ENCODE data around the gene SEMA3F. TPM values are rescaled to one million over a fixed set of nuclear protein-coding genes. Genes with fewer than 3 reads are reported as not detected.

SEMA3F gene
- total RNA-seq, 1 donor from 2014 or later: 65.6 TPM

GRCh38 chr3:50182533-50183099 lies 27.5 kb downstream of the SEMA3F start:
- no peaks in the 10 kb centered on the region for H3K9me3 ChIP-seq
- no peak overlapping the region for H3K27ac ChIP-seq
- ATAC-seq (no peak), DNase-seq (no peak)
- intact Hi-C loops (cut with DNase I): no loop called here
- no peaks in the 10 kb centered on the region for H3K4me1 ChIP-seq
- TF ChIP-seq CTCF (IDR thresholded peaks at IDR 0.05): no peak
- no peak overlapping the region for H3K4me3 ChIP-seq
- no peaks in the 10 kb centered on the region for H3K27me3 ChIP-seq
- no peaks in the 10 kb centered on the region for H3K36me3 ChIP-seq

GRCh38 chr3:50183755-50184154 lies 28.6 kb downstream of the SEMA3F start:
- DNase-seq: no peak
- H3K27me3 ChIP-seq: no peaks in the 10 kb centered on the region
- H3K9me3 ChIP-seq: no peaks in the 10 kb centered on the region
- no peaks in the 10 kb centered on the region for H3K36me3 ChIP-seq
- H3K4me3 ChIP-seq: no peak overlapping the region
- intact Hi-C loops (cut with DNase I): no loop called here
- no peak overlapping the region for H3K27ac ChIP-seq
- no peaks in the 10 kb centered on the region for H3K4me1 ChIP-seq
- no peak for TF ChIP-seq CTCF (IDR thresholded peaks at IDR 0.05)
- no peak for ATAC-seq

- no peaks in the 10 kb centered on the region for H3K36me3 ChIP-seq
- no peaks in the 10 kb centered on the region for H3K4me1 ChIP-seq
- ATAC-seq (no peak), DNase-seq (no peak)
- no peak for TF ChIP-seq CTCF (IDR thresholded peaks at IDR 0.05)
- intact Hi-C loops (cut with DNase I): no loop called here
- H3K9me3 ChIP-seq: no peaks in the 10 kb centered on the region
- H3K27ac ChIP-seq: no peak overlapping the region
- no peaks in the 10 kb centered on the region for H3K27me3 ChIP-seq
- no peak overlapping the region for H3K4me3 ChIP-seq
These were observed 29.3 kb downstream of the SEMA3F start for GRCh38 chr3:50184242-50184978.

- Histone ChIP-seq H3K4me1 (no peaks in the 10 kb centered on the region), H3K27ac (no peak overlapping the region), H3K27me3 (no peaks in the 10 kb centered on the region), H3K36me3 (no peaks in the 10 kb centered on the region), H3K4me3 (no peak overlapping the region), H3K9me3 (no peaks in the 10 kb centered on the region)
- TF ChIP-seq CTCF (IDR thresholded peaks at IDR 0.05): no peak
- no peak for ATAC-seq
- DNase-seq: no peak
- intact Hi-C loops (cut with DNase I): loop anchor here (5.0 kb wide), 1 partner anchor 63 kb away; no protein-coding TSS in a partner anchor
These were observed 30.1 kb downstream of the SEMA3F start for GRCh38 chr3:50185230-50185629.

DNA sequence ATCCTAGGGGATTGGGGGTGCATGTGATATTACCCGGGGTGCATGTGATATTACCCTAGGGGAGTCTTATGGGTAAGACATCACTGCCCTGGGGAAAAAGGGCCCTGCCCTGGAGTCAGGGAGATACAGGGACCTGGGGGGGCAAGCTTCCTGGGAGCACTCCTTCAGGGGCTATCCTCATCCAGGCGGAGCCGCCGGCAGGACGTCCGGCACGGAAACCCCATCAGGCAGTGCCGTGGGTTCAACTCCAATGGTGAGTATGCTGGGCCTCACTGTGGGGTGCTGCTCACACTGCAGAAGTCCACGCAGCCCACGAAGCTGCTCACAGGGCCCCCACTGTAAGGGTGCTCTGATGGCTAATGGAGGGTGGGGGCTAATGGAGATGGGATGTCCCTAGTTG lies 31.0 kb downstream of the SEMA3F start:
- Histone ChIP-seq H3K4me3 (no peak overlapping the region), H3K27ac (no peak overlapping the region), H3K4me1 (no peaks in the 10 kb centered on the region), H3K36me3 (no peaks in the 10 kb centered on the region), H3K9me3 (no peaks in the 10 kb centered on the region), H3K27me3 (no peaks in the 10 kb centered on the region)
- intact Hi-C loops (cut with DNase I): loop anchor here (5.0 kb wide), 1 partner anchor 64 kb away; no protein-coding TSS in a partner anchor
- no peak for DNase-seq
- no peak for TF ChIP-seq CTCF (IDR thresholded peaks at IDR 0.05)
- ATAC-seq: no peak
